CD8-positive, alpha-beta memory T cell (primary cell): Measurements from ENCODE around the gene RASGRF1. TPM values are rescaled to one million over a fixed set of nuclear protein-coding genes. Genes with fewer than 3 reads are reported as not detected.
A peak's percentile ranks its signal among the peaks of the same experiment; 100 is the strongest.

Source experiments
- CTCF ChIA-PET: fragments of 350-600 bp; sonication (Branson Sonifier 250); formaldehyde crosslinking; loops from one replicate; lab custom pipeline; 2021; ENCODE audit warnings: antibody characterized with exemption; lab: Charles Lee
- POLR2A ChIA-PET: fragments of 350-600 bp; sonication (Branson Sonifier 250); formaldehyde crosslinking; loops from one replicate; lab custom pipeline; 2021; ENCODE audit warnings: antibody characterized with exemption; lab: Charles Lee
- DNase-seq, 5 donors: peaks; one replicate each; pipeline versions ENCODE4 v3.0.0 to v3.0.0-alpha.2; 2020 to 2022; ENCODE audit warnings: mixed read lengths in 1 of 5
- H3K27ac ChIP-seq: one replicate; pipeline ENCODE4 v1.7.0; 2013; ENCODE audit warnings: low read depth, mild to moderate bottlenecking, low read length, moderate library complexity
- H3K27me3 ChIP-seq: 2 replicates; pipeline ENCODE4 v1.7.0; 2013; ENCODE audit warnings: low read length, mild to moderate bottlenecking; ENCODE audit not compliant: insufficient read depth, poor library complexity, severe bottlenecking
- H3K36me3 ChIP-seq: 2 replicates; pipeline ENCODE4 v1.7.0; 2013; ENCODE audit warnings: mild to moderate bottlenecking, low read length, moderate library complexity; ENCODE audit not compliant: insufficient read depth
- H3K4me1 ChIP-seq: 2 replicates; pipeline ENCODE4 v1.7.0; 2013; ENCODE audit warnings: mild to moderate bottlenecking, low read length, moderate library complexity; ENCODE audit not compliant: insufficient read depth
- H3K4me3 ChIP-seq: 2 replicates; pipeline ENCODE4 v1.7.0; 2013; ENCODE audit warnings: mild to moderate bottlenecking, low read length
- H3K9me3 ChIP-seq: 2 replicates; pipeline ENCODE4 v1.7.0; 2013; ENCODE audit warnings: mild to moderate bottlenecking, low read length
- H3K27ac Mint-ChIP-seq, 8 donors: one replicate each; pipeline ENCODE4 v1.8.0; 2020 to 2021; ENCODE audit warnings: mixed read lengths in 8 of 8, mild to moderate bottlenecking in 6 of 8, inconsistent platforms in 3 of 8, moderate library complexity in 3 of 8
- H3K27me3 Mint-ChIP-seq, 2 donors: one replicate each; pipeline ENCODE4 v1.8.0; 2020 to 2021; ENCODE audit warnings: mixed read lengths in 2 of 2, mild to moderate bottlenecking in 1 of 2, moderate library complexity in 1 of 2
- H3K36me3 Mint-ChIP-seq, 3 donors: one replicate each; pipeline ENCODE4 v1.8.0; 2020 to 2021; ENCODE audit warnings: mixed read lengths in 3 of 3, inconsistent platforms in 1 of 3, mild to moderate bottlenecking in 1 of 3
- H3K4me1 Mint-ChIP-seq, 3 donors: one replicate each; pipeline ENCODE4 v1.8.0; 2020 to 2021; ENCODE audit warnings: mixed read lengths in 3 of 3, inconsistent platforms in 1 of 3, mild to moderate bottlenecking in 1 of 3
- H3K4me3 Mint-ChIP-seq, 7 donors: one replicate each; pipeline ENCODE4 v1.8.0; 2020 to 2021; ENCODE audit warnings: mixed read lengths in 7 of 7, mild to moderate bottlenecking in 6 of 7, moderate library complexity in 4 of 7, inconsistent platforms in 2 of 7
- H3K9me3 Mint-ChIP-seq, 5 donors: one replicate each; pipeline ENCODE4 v1.8.0; 2020 to 2022; ENCODE audit warnings: mixed read lengths in 5 of 5, mild to moderate bottlenecking in 3 of 5, moderate library complexity in 2 of 5, inconsistent platforms in 1 of 5
- polyA plus RNA-seq: library from polyadenylated mRNA; unstranded; fragments of 300-500 nt; fragmentation: Illumina TruSeq; gene quantifications from one replicate; pipeline ENCODE4 v1.2.3, GENCODE V29; 2021
- total RNA-seq, 2 experiments: library from RNA; stranded (reverse); gene quantifications; one replicate each; pipeline ENCODE4 v1.2.3, GENCODE V29; 2021

RASGRF1 gene
- total and polyA plus RNA-seq, 3 experiments from 2014 or later, result not detected

DNA sequence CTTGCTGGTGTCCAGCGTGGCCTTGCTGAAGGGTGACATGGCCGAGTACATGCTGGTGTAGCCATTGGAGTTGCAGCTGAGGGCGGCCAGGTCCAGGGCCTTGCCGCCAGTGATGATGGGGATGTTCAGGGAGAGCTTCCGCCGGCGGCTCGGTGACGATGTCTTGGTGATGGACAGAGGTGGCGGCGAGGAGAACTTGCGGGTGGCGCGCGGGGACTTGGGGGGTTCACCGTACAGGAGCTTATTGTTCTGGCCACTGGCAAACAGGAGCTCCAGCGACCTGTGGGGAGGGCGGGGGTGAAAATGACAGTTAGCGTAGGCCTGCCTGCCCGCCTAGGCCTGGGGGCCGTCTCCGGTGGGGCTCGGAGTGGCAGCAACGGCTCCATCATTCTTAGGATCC is 86.7 kb downstream of the RASGRF1 start:
- Histone ChIP-seq H3K4me3 (no peak overlapping the region), H3K27ac (no peak overlapping the region), H3K4me1 (peaks cover 5% of the 10 kb centered on the region), H3K9me3 (no peaks in the 10 kb centered on the region), H3K27me3 (no peaks in the 10 kb centered on the region), H3K36me3 (no peaks in the 10 kb centered on the region)
- ChIA-PET CTCF (interaction anchor here (1.6 kb wide), 1 partner anchor 25 kb away, joined by 3 read pairs; no protein-coding TSS in a partner anchor), POLR2A (no interaction called here)
- Mint-ChIP-seq H3K36me3 (no peaks in the 10 kb centered on the region), H3K4me3 (no peak overlapping the region), H3K27me3 (peaks cover 0 to 7% of the 10 kb centered on the region in 2 donors), H3K27ac (no peak overlapping the region), H3K4me1 (peaks cover 0 to 8% (median 0%) of the 10 kb centered on the region in 3 donors), H3K9me3 (no peaks in the 10 kb centered on the region)
- DNase-seq, result no peak

DNA sequence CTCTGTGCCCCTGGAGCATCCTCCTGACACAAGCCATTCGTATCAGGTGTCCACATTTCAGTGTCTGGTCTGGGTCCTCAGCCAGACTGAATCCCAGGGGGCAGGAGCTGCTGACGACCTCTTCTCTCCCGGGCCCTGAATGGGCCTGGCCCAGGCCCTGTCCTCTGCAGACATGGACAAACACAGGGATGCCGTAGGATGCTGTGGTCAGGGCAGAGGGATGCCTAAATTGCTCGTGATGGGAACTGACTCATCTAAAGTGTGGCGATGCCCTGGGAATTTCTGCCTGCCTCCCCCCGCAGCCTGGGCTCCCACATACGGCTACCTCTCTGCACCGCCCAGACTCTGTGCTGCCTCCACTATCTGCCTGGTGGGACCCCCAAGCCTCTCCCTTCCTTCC is 87.3 kb downstream of the RASGRF1 start:
- CTCF ChIA-PET, result no interaction called here
- H3K4me1 Mint-ChIP-seq, result peaks cover 0 to 8% (median 0%) of the 10 kb centered on the region in 3 donors
- POLR2A ChIA-PET, result no interaction called here

DNA sequence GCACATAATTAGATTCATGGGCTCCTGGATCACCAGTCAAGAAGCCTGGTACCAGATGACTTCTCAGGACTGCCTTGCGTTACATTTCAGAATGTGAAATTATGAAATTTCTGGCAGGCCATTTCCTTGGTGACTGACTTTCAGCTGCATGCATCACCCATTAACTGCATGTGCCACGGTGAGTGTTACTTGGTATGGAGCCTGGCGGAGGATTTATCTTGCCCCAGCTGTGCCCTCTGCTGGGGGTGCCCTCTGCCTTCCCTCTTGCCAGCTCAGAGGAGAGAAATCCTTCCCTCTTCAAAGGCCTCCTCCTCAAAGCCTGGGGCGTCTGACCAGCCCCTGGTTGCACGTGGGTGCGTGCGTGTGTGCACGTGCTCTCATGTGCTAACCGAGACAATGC is 88.0 kb downstream of the RASGRF1 start:
- Histone ChIP-seq H3K9me3 (no peaks in the 10 kb centered on the region), H3K4me3 (no peak overlapping the region), H3K27ac (no peak overlapping the region), H3K27me3 (no peaks in the 10 kb centered on the region), H3K4me1 (peaks cover 5% of the 10 kb centered on the region), H3K36me3 (no peaks in the 10 kb centered on the region)
- no peak for DNase-seq
- Mint-ChIP-seq H3K27ac (no peak overlapping the region), H3K36me3 (no peaks in the 10 kb centered on the region), H3K9me3 (no peaks in the 10 kb centered on the region), H3K4me3 (no peak overlapping the region), H3K27me3 (peaks cover 0 to 3% of the 10 kb centered on the region in 2 donors), H3K4me1 (peaks cover 0 to 8% (median 0%) of the 10 kb centered on the region in 3 donors)
- ChIA-PET POLR2A (no interaction called here), CTCF (no interaction called here)

More for the DNA sequence above, 87.3 kb downstream of the RASGRF1 start:
- H3K4me1 ChIP-seq, result peaks cover 5% of the 10 kb centered on the region
- no peaks in the 10 kb centered on the region for H3K36me3 Mint-ChIP-seq
- no peaks in the 10 kb centered on the region for H3K9me3 ChIP-seq
- no peaks in the 10 kb centered on the region for H3K36me3 ChIP-seq
- H3K27me3 ChIP-seq, result no peaks in the 10 kb centered on the region
- H3K4me3 Mint-ChIP-seq, result no peak overlapping the region
- H3K4me3 ChIP-seq, result no peak overlapping the region
- H3K27ac ChIP-seq, result no peak overlapping the region
- no peaks in the 10 kb centered on the region for H3K9me3 Mint-ChIP-seq
- H3K27ac Mint-ChIP-seq, result no peak overlapping the region
- H3K27me3 Mint-ChIP-seq, result peaks cover 0 to 5% of the 10 kb centered on the region in 2 donors
- no peak for DNase-seq

DNA sequence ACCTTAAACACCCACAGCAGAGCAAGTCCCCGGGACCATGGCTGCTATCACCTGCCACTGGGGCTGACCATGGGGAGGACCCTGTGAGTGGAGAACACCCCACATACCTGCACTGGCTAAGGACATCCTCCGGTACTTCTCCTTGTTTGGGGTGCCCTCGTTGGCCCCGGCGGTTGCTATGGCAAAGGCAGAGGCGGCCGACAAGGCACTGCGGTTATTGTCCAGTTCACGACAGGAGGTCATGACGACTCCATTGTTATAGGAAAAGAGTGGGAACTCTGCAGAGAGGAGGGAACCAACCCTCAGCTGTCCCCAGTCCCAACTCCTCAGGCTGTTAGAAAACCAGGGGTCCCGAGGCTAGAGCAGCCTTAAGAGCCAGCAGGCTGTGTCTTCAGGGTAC is 90.9 kb downstream of the RASGRF1 start:
- ChIA-PET CTCF (interaction anchor here (1.4 kb wide), 1 partner anchor 7 kb away, joined by 4 read pairs; no protein-coding TSS in a partner anchor), POLR2A (no interaction called here)
- H3K4me1 Mint-ChIP-seq, result peaks cover 0 to 3% (median 0%) of the 10 kb centered on the region in 3 donors
- no peaks in the 10 kb centered on the region for H3K27me3 ChIP-seq
- peaks cover 0 to 3% of the 10 kb centered on the region in 2 donors for H3K27me3 Mint-ChIP-seq
- no peak overlapping the region for H3K27ac ChIP-seq
- H3K36me3 Mint-ChIP-seq, result no peaks in the 10 kb centered on the region
- no peaks in the 10 kb centered on the region for H3K9me3 ChIP-seq
- no peak overlapping the region for H3K4me3 ChIP-seq
- DNase-seq, result no peak
- peaks cover 2% of the 10 kb centered on the region for H3K4me1 ChIP-seq
- no peaks in the 10 kb centered on the region for H3K36me3 ChIP-seq
- H3K4me3 Mint-ChIP-seq, result no peak overlapping the region
- no peaks in the 10 kb centered on the region for H3K9me3 Mint-ChIP-seq
- no peak overlapping the region for H3K27ac Mint-ChIP-seq

DNA sequence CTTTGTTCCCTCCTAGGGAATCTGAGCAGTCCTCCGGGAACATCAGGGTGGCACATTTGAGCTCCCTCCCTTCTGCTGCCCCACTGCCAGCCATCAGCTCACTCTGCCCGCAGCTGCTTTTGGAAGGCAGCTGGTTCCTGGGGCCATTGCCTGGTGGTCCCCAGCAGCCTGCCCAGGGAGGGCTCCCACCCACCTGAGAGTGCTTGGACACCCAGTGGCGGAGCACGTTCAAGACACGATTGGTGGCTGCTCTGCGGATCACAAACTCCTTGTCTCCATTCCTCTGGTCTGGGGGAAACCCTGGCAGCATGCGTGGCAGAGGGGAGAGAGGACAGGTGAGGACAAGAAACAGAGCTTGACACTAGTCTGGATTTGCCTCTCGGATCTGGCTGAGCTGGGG is 92.1 kb downstream of the RASGRF1 start:
- no peak overlapping the region for H3K4me3 Mint-ChIP-seq
- no peaks in the 10 kb centered on the region for H3K4me1 Mint-ChIP-seq
- Histone ChIP-seq H3K36me3 (no peaks in the 10 kb centered on the region), H3K9me3 (no peaks in the 10 kb centered on the region), H3K27me3 (no peaks in the 10 kb centered on the region), H3K4me1 (no peaks in the 10 kb centered on the region), H3K27ac (no peak overlapping the region), H3K4me3 (no peak overlapping the region)
- CTCF ChIA-PET, result interaction anchor here (1.4 kb wide), 1 partner anchor 9 kb away, joined by 4 read pairs; no protein-coding TSS in a partner anchor
- no peaks in the 10 kb centered on the region for H3K9me3 Mint-ChIP-seq
- peaks cover 0 to 3% of the 10 kb centered on the region in 2 donors for H3K27me3 Mint-ChIP-seq
- no peak for DNase-seq
- POLR2A ChIA-PET, result no interaction called here
- H3K27ac Mint-ChIP-seq, result no peak overlapping the region
- no peaks in the 10 kb centered on the region for H3K36me3 Mint-ChIP-seq

DNA sequence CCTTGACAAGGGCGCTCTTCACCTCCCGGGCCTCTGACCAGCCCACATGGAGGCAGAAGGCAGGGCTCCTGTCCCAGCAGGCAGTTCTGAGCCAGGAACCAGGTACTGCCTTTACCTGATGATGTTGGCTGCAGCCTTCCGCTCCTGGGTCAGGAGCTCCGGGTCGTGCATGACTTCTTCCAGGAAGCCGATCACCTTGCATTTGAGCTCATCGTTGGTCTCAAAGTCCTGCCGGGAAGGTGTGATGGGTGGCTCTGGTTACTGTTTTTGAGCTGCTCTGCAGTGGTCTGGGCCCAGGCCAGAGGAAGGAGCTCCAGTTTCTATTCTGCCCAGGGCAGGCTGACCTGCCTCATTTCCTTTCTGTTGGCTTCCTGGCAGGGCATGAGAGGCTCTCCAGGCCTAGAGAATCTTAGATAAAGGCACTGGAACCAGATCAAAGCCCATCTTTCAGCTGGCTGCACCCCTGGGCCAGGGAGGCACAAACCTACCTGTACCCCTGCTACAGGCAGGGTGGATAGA is 92.5 kb downstream of the RASGRF1 start:
- Histone ChIP-seq H3K4me3 (no peak overlapping the region), H3K27ac (no peak overlapping the region), H3K4me1 (no peaks in the 10 kb centered on the region), H3K27me3 (no peaks in the 10 kb centered on the region), H3K9me3 (no peaks in the 10 kb centered on the region), H3K36me3 (no peaks in the 10 kb centered on the region)
- Mint-ChIP-seq H3K4me3 (no peak overlapping the region), H3K9me3 (no peaks in the 10 kb centered on the region), H3K4me1 (no peaks in the 10 kb centered on the region), H3K36me3 (no peaks in the 10 kb centered on the region), H3K27ac (no peak overlapping the region), H3K27me3 (peaks cover 0 to 3% of the 10 kb centered on the region in 2 donors)
- no peak for DNase-seq
- POLR2A ChIA-PET, result no interaction called here
- CTCF ChIA-PET, result no interaction called here

DNA sequence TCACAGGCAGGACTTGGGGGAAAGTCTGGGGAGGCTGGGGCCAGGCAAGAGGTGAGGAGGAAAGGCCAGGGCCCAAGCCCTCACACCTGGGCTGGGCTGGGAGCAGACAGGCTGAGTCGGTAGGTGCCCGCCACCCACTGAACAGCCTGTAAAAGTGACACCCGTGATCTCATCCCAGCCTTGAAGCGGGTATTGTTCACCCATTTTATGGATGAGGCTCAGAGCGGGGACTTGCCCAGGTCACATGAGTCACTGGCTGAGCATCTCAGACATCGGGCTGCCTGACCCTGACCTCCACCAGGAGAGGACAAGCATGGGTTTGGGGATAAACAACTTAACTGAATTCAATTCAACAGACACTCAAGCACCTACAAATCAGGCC is 93.7 kb downstream of the RASGRF1 start:
- H3K4me1 Mint-ChIP-seq, result no peaks in the 10 kb centered on the region
- ChIA-PET CTCF (no interaction called here), POLR2A (no interaction called here)
- H3K9me3 Mint-ChIP-seq, result no peaks in the 10 kb centered on the region
- H3K36me3 Mint-ChIP-seq, result no peaks in the 10 kb centered on the region
- no peak overlapping the region for H3K4me3 Mint-ChIP-seq
- Histone ChIP-seq H3K4me3 (no peak overlapping the region), H3K27me3 (no peaks in the 10 kb centered on the region), H3K36me3 (no peaks in the 10 kb centered on the region), H3K4me1 (no peaks in the 10 kb centered on the region), H3K27ac (no peak overlapping the region), H3K9me3 (no peaks in the 10 kb centered on the region)
- peaks cover 0 to 3% of the 10 kb centered on the region in 2 donors for H3K27me3 Mint-ChIP-seq
- no peak for DNase-seq
- peak overlapping the region in 1 of 8 donors; percentile 14 for H3K27ac Mint-ChIP-seq

DNA sequence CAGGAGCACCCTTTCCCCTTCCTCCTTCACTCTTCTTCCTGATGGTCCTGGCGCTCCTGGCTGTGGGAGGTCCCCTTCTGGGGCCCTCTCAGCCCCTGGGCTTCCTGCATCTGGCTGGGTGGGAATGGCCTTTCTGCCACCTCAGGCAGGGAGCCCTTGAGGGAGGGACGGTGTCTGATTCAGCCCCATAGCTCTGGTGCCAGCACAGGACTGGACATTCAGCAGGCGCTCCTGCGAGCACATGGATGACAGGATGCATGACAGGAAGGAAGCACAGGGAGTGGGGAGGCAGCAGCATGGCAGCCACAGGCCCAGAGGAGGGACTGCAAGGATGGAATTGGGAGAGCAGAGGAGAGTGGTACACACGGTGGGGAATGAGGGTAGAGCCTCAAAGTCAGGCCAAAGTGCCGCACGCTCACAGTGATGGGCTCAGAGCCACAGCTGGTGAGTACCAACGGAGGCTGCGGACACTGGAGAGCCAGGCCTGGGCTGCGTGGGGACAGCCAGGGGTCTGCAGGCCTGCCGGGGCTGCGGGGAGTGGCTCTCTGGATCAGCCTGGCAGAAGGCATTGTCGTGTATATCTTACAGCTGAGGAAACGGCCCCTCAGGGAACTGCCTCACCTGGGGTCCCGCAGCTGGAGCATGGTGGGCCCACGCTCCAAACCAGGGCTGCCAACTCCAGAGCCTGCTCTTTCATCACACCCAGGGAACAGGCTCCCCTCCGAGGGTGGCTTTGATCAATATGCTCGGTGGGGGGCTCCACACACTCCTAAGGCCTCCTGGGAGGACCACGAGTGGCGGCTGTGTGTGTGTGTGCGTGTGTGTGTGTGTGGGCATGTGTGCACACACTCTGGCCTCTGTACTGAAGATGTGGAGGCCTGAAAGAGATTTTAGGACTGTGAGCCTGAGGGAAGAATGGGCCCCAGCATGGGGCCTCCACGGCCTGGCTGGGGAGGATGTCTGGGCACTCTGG is 94.4 kb downstream of the RASGRF1 start:
- no peaks in the 10 kb centered on the region for H3K36me3 ChIP-seq
- Mint-ChIP-seq H3K4me3 (no peak overlapping the region), H3K36me3 (no peaks in the 10 kb centered on the region), H3K27me3 (peaks cover 0 to 3% of the 10 kb centered on the region in 2 donors), H3K27ac (no peak overlapping the region), H3K9me3 (no peaks in the 10 kb centered on the region), H3K4me1 (no peaks in the 10 kb centered on the region)
- H3K4me1 ChIP-seq, result no peaks in the 10 kb centered on the region
- H3K9me3 ChIP-seq, result no peaks in the 10 kb centered on the region
- ChIA-PET CTCF (no interaction called here), POLR2A (interaction anchor here (0.6 kb wide), 1 partner anchor 14 kb away, joined by 7 read pairs; no protein-coding TSS in a partner anchor)
- H3K27me3 ChIP-seq, result no peaks in the 10 kb centered on the region
- DNase-seq, result no peak
- H3K4me3 ChIP-seq, result no peak overlapping the region
- no peak overlapping the region for H3K27ac ChIP-seq
